Measurements from ENCODE around the gene SLC22A8.
"Not testable (repeated sequence)": the region's sequence is repeated elsewhere in the genome, so short reads cannot be mapped to it uniquely, and the experiment has no call there.

SLC22A8 gene

DNA sequence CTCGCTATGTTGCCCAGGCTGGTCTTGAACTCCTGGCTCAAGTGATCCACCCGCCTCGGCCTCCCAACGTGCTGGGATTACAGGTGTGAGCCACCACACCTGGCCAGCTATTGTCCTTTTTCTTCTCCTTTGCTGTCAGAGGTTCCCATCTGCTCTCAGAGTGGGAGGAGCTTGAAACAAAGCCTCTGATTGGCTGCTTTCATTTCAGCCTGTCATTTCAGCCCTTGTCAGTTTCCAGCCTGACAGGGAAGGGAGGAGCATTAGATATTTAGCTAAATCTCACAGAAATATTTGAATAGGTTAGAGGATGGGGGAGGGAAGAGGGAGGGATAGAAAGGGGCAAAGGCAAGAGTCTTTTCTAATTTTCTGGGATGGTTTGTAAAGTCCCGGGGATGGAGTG lies 39.5 kb downstream of the SLC22A8 start:
- H3K27ac Mint-ChIP-seq: no peak overlapping the region
- intact Hi-C loops (cut with micrococcal nuclease): no loop called here
- H3K27me3 Mint-ChIP-seq: peaks cover 21% of the 10 kb centered on the region
- H3K4me1 Mint-ChIP-seq (ENCODE audit: low read depth): no peaks in the 10 kb centered on the region
- H3K4me3 Mint-ChIP-seq: no peak overlapping the region
- H3K36me3 Mint-ChIP-seq (ENCODE audit: low read depth): no peaks in the 10 kb centered on the region
- no peaks in the 10 kb centered on the region for H3K9me3 Mint-ChIP-seq

DNA sequence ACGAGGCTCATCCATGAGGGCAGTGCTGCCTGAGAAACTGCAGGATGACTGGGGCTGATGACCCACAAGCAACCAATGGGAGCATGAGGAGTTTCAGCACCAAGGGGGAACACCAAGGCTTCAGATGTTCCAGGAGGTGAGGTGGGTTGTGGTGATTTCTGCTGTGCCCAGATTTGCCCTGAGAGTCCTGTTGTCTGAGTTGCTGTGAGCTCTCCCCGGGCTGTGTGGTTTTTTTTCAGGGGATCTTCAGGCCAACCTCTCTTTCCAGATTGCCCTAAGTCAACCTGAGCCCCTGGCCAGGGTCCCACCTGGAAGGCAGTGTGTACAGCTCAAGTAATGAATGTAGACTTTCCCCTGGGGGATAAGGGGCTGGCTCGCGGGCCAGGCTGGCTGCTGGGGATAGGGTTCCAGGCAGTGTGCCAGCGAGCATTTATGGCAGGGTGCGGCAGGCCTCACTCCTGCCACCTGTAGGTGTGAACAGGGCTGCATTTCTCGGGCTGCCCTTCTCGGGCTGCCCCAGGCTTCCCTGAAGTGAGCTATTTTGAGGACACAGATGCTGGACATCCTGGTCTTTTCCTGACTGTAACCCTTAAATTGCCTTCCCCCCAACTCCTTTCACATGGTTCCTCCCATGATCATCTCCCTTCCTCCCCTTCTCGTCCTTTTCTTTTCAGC lies 40.7 kb downstream of the SLC22A8 start:
- no peaks in the 10 kb centered on the region for H3K9me3 Mint-ChIP-seq
- peaks cover 26% of the 10 kb centered on the region for H3K27me3 Mint-ChIP-seq
- no peaks in the 10 kb centered on the region for H3K36me3 Mint-ChIP-seq (ENCODE audit: low read depth)
- intact Hi-C loops (cut with micrococcal nuclease): no loop called here
- no peaks in the 10 kb centered on the region for H3K4me1 Mint-ChIP-seq (ENCODE audit: low read depth)
- H3K4me3 Mint-ChIP-seq: no peak overlapping the region
- no peak overlapping the region for H3K27ac Mint-ChIP-seq

GRCh38 chr11:62965574-62965973 lies 50.1 kb downstream of the SLC22A8 start:
- no peaks in the 10 kb centered on the region for H3K36me3 Mint-ChIP-seq (ENCODE audit: low read depth)
- no peak overlapping the region for H3K4me3 Mint-ChIP-seq
- H3K4me1 Mint-ChIP-seq (ENCODE audit: low read depth): no peaks in the 10 kb centered on the region
- no peaks in the 10 kb centered on the region for H3K9me3 Mint-ChIP-seq
- H3K27ac Mint-ChIP-seq: no peak overlapping the region
- H3K27me3 Mint-ChIP-seq: peaks cover 26% of the 10 kb centered on the region
- intact Hi-C loops (cut with micrococcal nuclease): no loop called here

GRCh38 chr11:62962391-62962790 lies 53.2 kb downstream of the SLC22A8 start:
- peaks cover 15% of the 10 kb centered on the region for H3K27me3 Mint-ChIP-seq

GRCh38 chr11:62961017-62961570 lies 54.5 kb downstream of the SLC22A8 start:
- Mint-ChIP-seq H3K9me3 (no peaks in the 10 kb centered on the region), H3K27ac (no peak overlapping the region), H3K27me3 (peaks cover 8% of the 10 kb centered on the region), H3K4me1 (ENCODE audit: low read depth) (peaks cover 8% of the 10 kb centered on the region), H3K4me3 (no peak overlapping the region), H3K36me3 (ENCODE audit: low read depth) (no peaks in the 10 kb centered on the region)
- intact Hi-C loops (cut with micrococcal nuclease): no loop called here

More at GRCh38 chr11:62962391-62962790, 53.2 kb downstream of the SLC22A8 start:
- intact Hi-C loops (cut with micrococcal nuclease): no loop called here
- Mint-ChIP-seq H3K9me3 (no peaks in the 10 kb centered on the region), H3K27ac (no peak overlapping the region), H3K4me3 (no peak overlapping the region), H3K4me1 (ENCODE audit: low read depth) (peaks cover 8% of the 10 kb centered on the region), H3K36me3 (ENCODE audit: low read depth) (no peaks in the 10 kb centered on the region)

- Mint-ChIP-seq H3K4me3 (no peak overlapping the region), H3K9me3 (no peaks in the 10 kb centered on the region), H3K36me3 (ENCODE audit: low read depth) (no peaks in the 10 kb centered on the region), H3K27me3 (peaks cover 2% of the 10 kb centered on the region), H3K27ac (no peak overlapping the region), H3K4me1 (ENCODE audit: low read depth) (peaks cover 8% of the 10 kb centered on the region)
- intact Hi-C loops (cut with micrococcal nuclease): no loop called here
These were observed 56.1 kb downstream of the SLC22A8 start for GRCh38 chr11:62959422-62959980.

GRCh38 chr11:62958547-62959421 lies 56.9 kb downstream of the SLC22A8 start:
- Mint-ChIP-seq H3K27me3 (peaks cover 6% of the 10 kb centered on the region), H3K4me3 (no peak overlapping the region), H3K36me3 (ENCODE audit: low read depth) (no peaks in the 10 kb centered on the region), H3K27ac (no peak overlapping the region), H3K9me3 (no peaks in the 10 kb centered on the region), H3K4me1 (ENCODE audit: low read depth) (peaks cover 8% of the 10 kb centered on the region)
- intact Hi-C loops (cut with micrococcal nuclease): no loop called here

GRCh38 chr11:62957147-62957546 lies 58.5 kb downstream of the SLC22A8 start:
- H3K9me3 Mint-ChIP-seq: no peaks in the 10 kb centered on the region
- H3K36me3 Mint-ChIP-seq (ENCODE audit: low read depth): no peaks in the 10 kb centered on the region
- H3K4me3 Mint-ChIP-seq: no peak overlapping the region

DNA sequence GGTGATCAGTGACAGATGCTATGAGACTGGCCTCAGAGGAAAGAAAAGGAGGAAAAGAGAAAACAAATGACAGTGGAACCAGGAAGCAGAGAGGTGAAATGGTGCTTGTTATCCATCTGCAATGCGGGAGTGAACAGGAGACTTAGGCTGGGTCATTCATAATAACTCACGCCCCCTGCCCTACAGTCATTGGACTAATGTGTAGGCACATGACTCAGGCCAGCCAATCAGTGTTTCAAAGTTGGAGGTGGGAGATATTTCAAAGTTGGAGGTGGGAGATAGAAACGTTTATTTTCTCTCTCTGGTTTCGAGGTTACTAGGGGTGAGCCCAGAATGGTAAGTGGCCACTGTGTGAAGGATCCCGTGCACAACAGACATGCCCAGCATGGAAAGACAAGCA lies 61.2 kb downstream of the SLC22A8 start:
- Mint-ChIP-seq H3K27ac (no peak overlapping the region), H3K27me3 (peaks cover 19% of the 10 kb centered on the region), H3K4me3 (no peak overlapping the region), H3K4me1 (ENCODE audit: low read depth) (peaks cover 8% of the 10 kb centered on the region), H3K36me3 (ENCODE audit: low read depth) (no peaks in the 10 kb centered on the region), H3K9me3 (no peaks in the 10 kb centered on the region)
- intact Hi-C loops (cut with micrococcal nuclease): no loop called here

More at GRCh38 chr11:62957147-62957546, 58.5 kb downstream of the SLC22A8 start:
- Mint-ChIP-seq H3K4me1 (ENCODE audit: low read depth) (peaks cover 8% of the 10 kb centered on the region), H3K27me3 (peaks cover 11% of the 10 kb centered on the region), H3K27ac (no peak overlapping the region)
- intact Hi-C loops (cut with micrococcal nuclease): no loop called here

- intact Hi-C loops (cut with micrococcal nuclease): no loop called here
- no peak overlapping the region for H3K27ac Mint-ChIP-seq
- no peak overlapping the region for H3K4me3 Mint-ChIP-seq
- peaks cover 5% of the 10 kb centered on the region for H3K4me1 Mint-ChIP-seq (ENCODE audit: low read depth)
- peaks cover 22% of the 10 kb centered on the region for H3K27me3 Mint-ChIP-seq
- no peaks in the 10 kb centered on the region for H3K36me3 Mint-ChIP-seq (ENCODE audit: low read depth)
- no peaks in the 10 kb centered on the region for H3K9me3 Mint-ChIP-seq
These were observed 61.8 kb downstream of the SLC22A8 start for GRCh38 chr11:62953811-62954210.

DNA sequence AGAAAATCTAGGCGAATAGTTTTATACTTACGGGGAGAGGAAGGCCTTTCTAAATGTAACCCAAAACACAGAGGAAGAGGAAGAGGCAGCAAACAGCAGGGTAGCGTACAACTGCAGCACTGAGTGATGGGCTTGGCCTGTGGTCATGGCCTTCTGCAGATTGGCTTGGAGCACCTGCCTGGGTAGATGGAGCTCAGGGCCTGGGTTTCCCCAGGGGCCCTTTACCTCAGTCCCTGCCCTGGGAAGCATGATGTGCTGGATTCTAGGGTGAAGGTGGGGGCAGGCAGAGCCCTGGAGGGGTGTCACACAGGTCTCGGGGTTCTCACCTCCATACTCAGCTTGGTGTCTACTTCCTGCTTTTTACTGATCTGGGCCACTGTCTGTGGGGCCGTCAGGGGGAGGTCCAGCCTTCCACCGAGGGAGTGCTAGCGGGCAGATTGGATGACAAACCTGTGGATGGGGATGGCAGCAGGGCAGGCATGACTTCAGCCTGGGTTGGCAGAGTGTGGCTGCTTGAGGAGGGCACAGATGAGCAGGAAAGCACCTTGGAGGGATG lies 66.8 kb downstream of the SLC22A8 start:
- no peaks in the 10 kb centered on the region for H3K9me3 Mint-ChIP-seq
- no peaks in the 10 kb centered on the region for H3K4me1 Mint-ChIP-seq (ENCODE audit: low read depth)
- intact Hi-C loops (cut with micrococcal nuclease): no loop called here
- H3K27ac Mint-ChIP-seq: no peak overlapping the region
- H3K36me3 Mint-ChIP-seq (ENCODE audit: low read depth): no peaks in the 10 kb centered on the region
- H3K27me3 Mint-ChIP-seq: peaks cover 21% of the 10 kb centered on the region
- no peak overlapping the region for H3K4me3 Mint-ChIP-seq

GRCh38 chr11:62945538-62945937 lies 70.1 kb downstream of the SLC22A8 start:
- H3K9me3 Mint-ChIP-seq, H3K27ac Mint-ChIP-seq, H3K4me3 Mint-ChIP-seq: not testable (repeated sequence)

More at GRCh38 chr11:62945538-62945937, 70.1 kb downstream of the SLC22A8 start:
- intact Hi-C loops (cut with micrococcal nuclease); H3K4me1 Mint-ChIP-seq (ENCODE audit: low read depth); H3K36me3 Mint-ChIP-seq (ENCODE audit: low read depth): not testable (repeated sequence)
- peaks cover 23% of the 10 kb centered on the region for H3K27me3 Mint-ChIP-seq
